ENCODE results near the gene YY1. TPM values are rescaled to one million over a fixed set of nuclear protein-coding genes. Genes with fewer than 3 reads are reported as not detected.
A peak's percentile ranks its signal among the peaks of the same experiment; 100 is the strongest.
"Not testable (repeated sequence)": the region's sequence is repeated elsewhere in the genome, so short reads cannot be mapped to it uniquely, and the experiment has no call there.

YY1 gene
- total and polyA plus RNA-seq, 2 of the 4 experiments (the other 2 are of a cell fraction): 21.7 to 29.9 TPM

DNA sequence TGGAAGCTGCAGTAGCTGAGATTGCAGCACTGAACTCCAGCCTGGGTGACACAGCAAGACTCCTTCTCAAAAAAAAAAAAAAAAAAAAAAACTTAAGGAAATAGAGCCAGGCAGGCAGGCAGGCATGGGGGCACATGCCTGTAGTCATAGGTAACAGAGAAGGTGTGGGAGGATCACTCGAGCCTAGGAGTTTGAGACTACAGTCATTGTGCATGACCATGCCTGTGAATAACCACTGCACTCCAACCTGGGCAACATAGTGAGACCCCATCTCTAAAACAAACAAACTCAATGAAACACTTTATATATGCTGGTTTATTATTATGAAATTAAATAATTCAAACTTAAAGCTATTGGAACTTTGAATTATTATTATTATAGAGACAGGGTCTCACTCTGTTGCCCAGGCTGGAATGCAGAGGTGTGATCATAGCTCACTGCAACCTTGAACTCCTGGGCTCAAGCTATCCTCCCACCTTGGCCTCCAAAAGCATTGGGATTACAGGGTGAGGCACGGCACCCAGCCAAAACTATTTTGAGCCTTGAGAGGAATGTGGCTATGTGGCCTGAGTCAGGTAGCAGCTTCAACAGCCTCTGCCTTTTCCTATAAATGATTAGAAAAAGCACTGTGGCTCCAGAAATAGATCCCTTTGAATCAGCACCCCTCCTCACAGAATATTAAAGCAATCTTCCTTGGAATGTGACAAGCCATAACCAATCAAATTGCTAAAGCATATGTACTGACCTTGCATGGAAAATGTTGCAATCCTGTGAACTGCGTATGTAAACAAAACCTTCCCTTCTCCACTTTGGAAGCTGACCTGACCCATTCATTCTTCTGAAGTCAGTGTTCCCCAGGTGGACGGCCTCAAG is 34.7 kb upstream of the YY1 start:
- H4K5ac ChIP-seq (ENCODE audit: low read depth, low read length): no peak overlapping the region
- H2AK5ac ChIP-seq (ENCODE audit: low read depth, low read length): 0 out of 2 replicates have a peak overlapping the region, but pooled peaks have one; percentile 24
- no peak overlapping the region for H3K27ac ChIP-seq (ENCODE audit: insufficient read depth, low read length)
- H3K36me3 ChIP-seq (ENCODE audit: control insufficient read depth, insufficient read depth, low read length): no peaks in the 10 kb centered on the region
- DNase-seq (peak; percentile 50), ATAC-seq (ENCODE audit: low read depth) (peak; percentile 68)
- peaks cover 4% of the 10 kb centered on the region for H3K4me1 ChIP-seq (ENCODE audit: control insufficient read depth, insufficient read depth, low read length)
- WGBS, 2 experiments (ENCODE audit: extremely low coverage in 2 of 2, insufficient read length in 1 of 2): no CpG with 5 or more reads among the region's 4 CpGs
- intact Hi-C loops (cut with micrococcal nuclease) (no loop called here), in situ Hi-C loops (cut with MboI; ENCODE audit: low sequenced_read_pairs) (no loop called here), dilution Hi-C loops (cut with HindIII; ENCODE audit: low sequenced_read_pairs, unreplicated experiment) (no loop called here)
- H2BK20ac ChIP-seq (ENCODE audit: low read depth, low read length): no peak overlapping the region
- H2BK120ac ChIP-seq (ENCODE audit: low read depth, low read length): no peak overlapping the region
- H3K4me2 ChIP-seq (ENCODE audit: low read depth, low read length): no peak overlapping the region
- no peak overlapping the region for H2BK5ac ChIP-seq (ENCODE audit: low read depth, low read length, poor library complexity, severe bottlenecking)
- no peak overlapping the region for H4K8ac ChIP-seq (ENCODE audit: low read depth in 2 of 2, low read length in 2 of 2)
- H3K27me3 ChIP-seq (ENCODE audit: control insufficient read depth, insufficient read depth, low read length): no peaks in the 10 kb centered on the region
- no peak for TF ChIP-seq RFX5 (IDR thresholded peaks at IDR 0.05; ENCODE audit: low read depth, low read length)
- no peak for TF ChIP-seq SMC3 (IDR thresholded peaks at IDR 0.05; ENCODE audit: low read depth, low read length)
- TF ChIP-seq CHD1 (IDR thresholded peaks at IDR 0.05; ENCODE audit: low read depth, low read length): no peak
- no peak for TF ChIP-seq MAZ (IDR thresholded peaks at IDR 0.05; ENCODE audit: borderline replicate concordance, low read depth, low read length)
- TF ChIP-seq NFE2L2 (IDR thresholded peaks at IDR 0.05; ENCODE audit: low read depth, low read length): no peak
- TF ChIP-seq CEBPB (IDR thresholded peaks at IDR 0.05; ENCODE audit: low read depth, low read length): peak; percentile 81
- TF ChIP-seq MAFK (IDR thresholded peaks at IDR 0.05; ENCODE audit: low read depth, low read length): no peak
- H3K4ac ChIP-seq (ENCODE audit: low read depth, low read length): no peak overlapping the region
- no peaks in the 10 kb centered on the region for H3K9me3 ChIP-seq (ENCODE audit: control insufficient read depth, insufficient read depth, low read length)
- H3K14ac ChIP-seq (replicated peaks; ENCODE audit: low read depth, low read length): no peak overlapping the region
- no peak overlapping the region for H2BK15ac ChIP-seq (ENCODE audit: low read depth, low read length)
- H3K23ac ChIP-seq (ENCODE audit: low read depth, low read length): no peak overlapping the region
- POLR2A ChIA-PET (ENCODE audit: unreplicated experiment): no interaction called here
- no peaks in the 10 kb centered on the region for H3K79me1 ChIP-seq (ENCODE audit: low read depth in 1 of 2, low read length in 2 of 2)
- no peak overlapping the region for H3K9ac ChIP-seq (ENCODE audit: low read depth, low read length)
- no peak overlapping the region for H3K18ac ChIP-seq (ENCODE audit: low read depth, low read length)
- H3K56ac ChIP-seq (ENCODE audit: extremely low read depth, insufficient read depth, low read length): no peak overlapping the region
- no peak overlapping the region for H4K91ac ChIP-seq (ENCODE audit: insufficient read depth, low read depth, low read length)
- no peaks in the 10 kb centered on the region for H4K20me1 ChIP-seq (ENCODE audit: insufficient read depth, low read length)
- no peaks in the 10 kb centered on the region for H3K9me1 ChIP-seq (ENCODE audit: insufficient read depth, low read length)
- H2AK9ac ChIP-seq (replicated peaks; ENCODE audit: low read depth, low read length, poor library complexity): no peak overlapping the region
- CTCF ChIA-PET: interaction anchor here (1.0 kb wide), 1 partner anchor 11 kb away, joined by 4 read pairs; no protein-coding TSS in a partner anchor
- no TSS peak for BruUV-seq (replicated peaks)
- H2AFZ ChIP-seq (replicated peaks; ENCODE audit: low read length, poor library complexity): no peak overlapping the region
- H3K4me3 ChIP-seq (ENCODE audit: insufficient read depth, low read depth, low read length): no peak overlapping the region

DNA sequence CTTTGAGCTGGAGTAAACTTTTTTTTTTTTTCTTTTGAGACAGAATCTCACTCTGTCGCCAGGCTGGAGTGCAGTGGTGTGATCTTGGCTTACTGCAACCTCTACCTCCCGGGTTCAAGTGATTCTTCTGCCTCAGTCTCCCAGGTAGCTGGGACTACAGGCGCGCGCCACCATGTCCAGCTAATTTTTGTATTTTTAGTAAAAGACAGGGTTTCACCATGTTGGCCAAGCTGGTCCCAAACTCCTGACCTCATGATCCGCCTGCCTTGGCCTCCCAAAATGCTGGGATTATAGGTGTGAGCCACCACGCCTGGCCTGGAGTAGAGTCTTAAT is 34.1 kb upstream of the YY1 start:
- H3K9ac ChIP-seq (ENCODE audit: low read depth, low read length); H3K9me3 ChIP-seq (ENCODE audit: control insufficient read depth, insufficient read depth, low read length); H2AK5ac ChIP-seq (ENCODE audit: low read depth, low read length); H4K91ac ChIP-seq (ENCODE audit: insufficient read depth, low read depth, low read length); POLR2A ChIA-PET (ENCODE audit: unreplicated experiment); H3K18ac ChIP-seq (ENCODE audit: low read depth, low read length); H3K23ac ChIP-seq (ENCODE audit: low read depth, low read length); H3K27ac ChIP-seq (ENCODE audit: insufficient read depth, low read length); H4K8ac ChIP-seq (ENCODE audit: low read depth in 2 of 2, low read length in 2 of 2); H2AK9ac ChIP-seq (replicated peaks; ENCODE audit: low read depth, low read length, poor library complexity); H3K36me3 ChIP-seq (ENCODE audit: control insufficient read depth, insufficient read depth, low read length); H2BK5ac ChIP-seq (ENCODE audit: low read depth, low read length, poor library complexity, severe bottlenecking); H3K9me1 ChIP-seq (ENCODE audit: insufficient read depth, low read length); H2AFZ ChIP-seq (replicated peaks; ENCODE audit: low read length, poor library complexity); intact Hi-C loops (cut with micrococcal nuclease); H3K27me3 ChIP-seq (ENCODE audit: control insufficient read depth, insufficient read depth, low read length); H3K4me1 ChIP-seq (ENCODE audit: control insufficient read depth, insufficient read depth, low read length); H4K5ac ChIP-seq (ENCODE audit: low read depth, low read length); H3K4me2 ChIP-seq (ENCODE audit: low read depth, low read length); H3K4me3 ChIP-seq (ENCODE audit: insufficient read depth, low read depth, low read length); ATAC-seq (ENCODE audit: low read depth); H3K79me1 ChIP-seq (ENCODE audit: low read depth in 1 of 2, low read length in 2 of 2); H3K4ac ChIP-seq (ENCODE audit: low read depth, low read length); BruUV-seq (replicated peaks); DNase-seq; H3K56ac ChIP-seq (ENCODE audit: extremely low read depth, insufficient read depth, low read length); in situ Hi-C loops (cut with MboI; ENCODE audit: low sequenced_read_pairs); H2BK120ac ChIP-seq (ENCODE audit: low read depth, low read length); H2BK15ac ChIP-seq (ENCODE audit: low read depth, low read length); dilution Hi-C loops (cut with HindIII; ENCODE audit: low sequenced_read_pairs, unreplicated experiment); H3K14ac ChIP-seq (replicated peaks; ENCODE audit: low read depth, low read length); H4K20me1 ChIP-seq (ENCODE audit: insufficient read depth, low read length); H2BK20ac ChIP-seq (ENCODE audit: low read depth, low read length): not testable (repeated sequence)
- CTCF ChIA-PET: interaction anchor here (1.0 kb wide), 1 partner anchor 12 kb away, joined by 4 read pairs; no protein-coding TSS in a partner anchor
- 80% methylated on average over 1 of the region's 7 CpGs; no CpG with 5 or more reads in 1 of the 2 experiments for WGBS, 2 experiments (ENCODE audit: extremely low coverage in 2 of 2, insufficient read length in 1 of 2)
